ENCODE results near the gene NCKAP5.
"Not testable (repeated sequence)": the region's sequence is repeated elsewhere in the genome, so short reads cannot be mapped to it uniquely, and the experiment has no call there.

Gene NCKAP5

DNA sequence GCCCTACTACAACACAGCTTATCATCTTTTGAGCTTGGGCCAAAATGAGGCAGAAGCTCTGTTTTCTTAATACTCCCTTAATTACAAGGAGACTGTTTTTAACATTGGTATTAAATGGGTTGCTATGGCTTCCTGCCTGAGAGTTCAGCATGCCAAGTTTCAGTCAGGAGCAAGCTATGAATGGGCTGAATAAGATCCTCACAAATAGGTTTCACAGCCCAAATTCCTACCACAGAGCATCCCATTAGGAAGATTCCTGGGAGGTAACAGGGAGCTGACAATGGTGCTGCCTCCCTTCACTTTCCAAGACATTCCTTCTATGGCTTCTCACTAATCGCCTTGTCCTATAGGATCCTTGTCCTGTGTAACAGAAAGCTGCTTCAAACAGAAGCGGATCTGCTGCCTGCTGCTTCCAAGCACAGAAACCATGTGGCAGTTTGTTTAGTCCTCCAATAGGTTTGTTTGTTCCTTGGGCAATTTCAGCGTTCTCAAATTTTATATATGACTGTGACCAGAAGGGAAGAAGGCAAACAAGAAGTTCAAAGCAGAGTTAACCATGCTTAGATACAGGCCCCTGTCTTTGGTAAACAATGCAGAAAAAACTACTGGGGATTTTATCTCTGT lies 70.9 kb downstream of the NCKAP5 start:
- DNase-seq (ENCODE audit: low read depth), result no peak

DNA sequence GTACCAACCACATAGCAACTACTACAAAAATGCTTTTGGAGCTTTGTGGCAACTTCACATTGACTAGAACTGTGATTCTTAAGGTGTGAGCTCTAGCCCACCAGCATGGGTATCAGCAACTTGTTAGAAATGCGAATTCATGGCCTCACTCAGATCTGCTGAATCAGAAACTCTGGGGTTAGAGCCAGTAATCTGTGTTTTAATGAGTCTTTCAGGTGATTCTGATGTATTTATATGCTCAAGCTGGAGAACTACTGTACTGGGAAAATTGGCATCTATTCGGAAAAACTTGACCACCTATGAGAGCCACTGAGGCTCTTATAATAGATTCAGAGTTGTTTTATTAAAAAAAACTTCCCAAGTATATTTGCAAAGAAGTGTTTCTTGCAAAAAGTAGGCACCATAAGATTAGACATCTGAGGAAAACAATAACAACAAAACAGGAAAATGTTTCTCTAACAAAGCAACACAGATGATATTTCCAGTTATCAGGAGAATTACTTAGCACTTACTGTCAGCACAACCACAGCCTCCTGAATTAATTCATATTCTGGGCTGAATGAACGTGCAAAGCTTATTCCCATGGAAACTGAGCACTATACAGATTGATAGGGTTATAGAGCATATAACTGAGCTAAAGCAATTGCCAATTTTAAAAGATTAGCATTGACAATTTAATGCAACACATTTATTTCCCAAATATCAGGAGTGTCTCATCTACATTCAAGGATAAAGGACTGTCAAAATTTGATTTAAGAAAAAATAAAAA lies 71.6 kb downstream of the NCKAP5 start:
- DNase-seq (ENCODE audit: low read depth), result no peak

DNA sequence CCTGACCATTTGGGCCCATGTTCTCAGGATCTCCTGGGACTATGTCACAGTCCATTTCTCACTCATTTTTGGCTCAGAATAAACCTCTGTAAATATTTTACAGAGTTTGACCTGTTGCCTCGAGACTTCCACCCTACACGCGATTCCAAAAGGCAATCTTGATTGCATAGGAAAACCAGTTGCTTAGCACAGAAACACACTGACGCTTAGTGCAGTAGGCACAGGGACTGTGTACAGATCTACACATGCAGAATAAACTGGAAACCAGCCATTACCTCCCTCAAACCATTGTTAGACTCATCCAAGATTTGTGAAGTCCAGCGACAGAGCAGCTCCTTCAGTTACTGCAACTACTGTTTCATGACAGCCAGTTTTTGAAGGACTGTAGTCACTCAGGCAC lies 73.0 kb downstream of the NCKAP5 start:
- DNase-seq (ENCODE audit: low read depth), result no peak

DNA sequence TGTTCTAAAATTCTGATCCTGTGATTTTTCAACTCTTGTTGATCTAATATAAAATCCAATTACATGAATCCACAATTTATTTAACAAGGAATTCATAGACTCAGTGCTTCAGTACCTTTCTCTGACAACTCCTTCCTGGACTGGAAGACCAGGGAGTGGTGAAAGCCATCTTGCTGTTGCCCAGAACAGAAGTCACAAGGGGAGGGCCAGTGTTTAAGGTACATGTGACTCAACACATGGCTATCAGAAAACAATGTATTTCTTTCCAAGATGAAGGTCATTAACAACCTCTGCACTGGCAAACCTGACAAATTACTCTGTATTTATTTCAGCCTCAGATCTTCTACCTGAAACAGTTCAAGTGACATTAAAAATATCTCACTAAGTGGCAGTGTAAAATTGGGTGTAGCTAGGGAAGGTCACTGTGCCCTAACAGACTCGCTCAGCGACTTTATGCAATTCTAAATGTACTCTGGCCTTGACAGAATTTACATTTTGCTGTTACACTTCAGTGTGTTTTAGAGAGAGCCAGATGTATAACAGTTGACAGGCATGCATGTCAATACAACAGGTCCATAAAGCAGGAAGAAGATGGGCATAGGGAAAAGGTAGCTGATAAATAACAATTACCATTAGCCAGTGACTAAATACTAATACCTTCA lies 75.4 kb downstream of the NCKAP5 start:
- DNase-seq (ENCODE audit: low read depth), result no peak

DNA sequence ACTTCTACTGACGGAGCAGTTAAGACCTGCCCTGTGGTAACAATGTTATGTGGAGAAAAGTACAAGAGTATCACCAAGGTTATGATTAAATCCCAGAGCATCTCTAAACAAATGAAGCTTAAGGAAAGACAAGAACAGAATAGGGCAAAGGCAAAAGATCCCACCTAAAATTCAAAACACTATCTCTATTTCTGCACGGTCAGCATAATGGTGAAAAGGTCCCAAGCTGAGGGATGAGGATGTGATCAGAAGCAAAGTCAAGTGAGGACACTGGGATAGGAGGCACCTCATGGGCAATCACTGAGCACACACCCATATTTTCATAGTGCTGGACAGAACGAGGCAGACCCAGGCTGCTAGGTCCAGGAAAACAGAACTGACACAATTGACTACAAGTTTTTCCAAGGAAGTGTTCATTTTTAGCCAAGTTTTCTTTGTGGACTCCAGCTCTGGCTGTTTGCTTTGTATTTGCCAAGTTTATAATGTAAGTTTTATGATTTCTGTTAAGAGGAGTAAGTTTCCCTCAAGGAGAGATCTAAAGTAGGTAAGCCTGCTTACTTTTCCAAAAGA lies 77.8 kb downstream of the NCKAP5 start:
- DNase-seq (ENCODE audit: low read depth), result no peak

DNA sequence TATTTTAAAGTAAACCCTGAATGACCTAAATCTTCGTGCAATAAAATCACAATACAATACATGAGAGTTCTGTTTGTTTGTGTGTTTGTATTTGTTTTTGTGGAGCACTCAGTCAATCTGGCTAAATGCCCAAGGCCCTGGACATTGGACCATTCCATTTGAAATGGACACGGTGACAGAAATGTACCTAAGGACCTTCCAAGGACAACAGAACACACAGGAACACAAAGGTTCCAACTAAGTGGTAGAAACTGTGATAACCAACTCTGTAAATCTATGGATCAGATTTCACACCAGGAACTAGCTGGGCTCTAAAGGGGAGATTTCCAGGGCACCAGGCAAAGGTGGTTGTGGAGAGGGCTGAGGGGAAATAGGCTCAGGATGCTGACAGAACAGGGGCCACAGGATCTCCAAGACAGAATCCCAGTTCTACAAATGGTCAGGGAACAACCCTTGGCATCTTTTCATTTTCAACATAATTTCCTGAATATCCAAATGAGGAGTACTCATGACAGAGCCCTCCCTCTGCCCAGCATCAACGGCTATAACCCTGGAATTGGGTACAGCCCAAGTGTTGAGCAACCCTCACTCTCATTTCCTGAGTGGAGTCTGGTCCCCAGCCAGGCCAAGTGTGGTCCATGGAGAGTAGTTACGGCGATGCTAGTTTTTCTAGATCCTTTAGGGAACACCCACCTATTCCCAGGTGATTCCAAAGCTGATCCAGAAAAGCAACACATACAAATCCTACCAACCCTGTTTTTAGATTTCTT lies 78.4 kb downstream of the NCKAP5 start:
- DNase-seq (ENCODE audit: low read depth), result no peak

DNA sequence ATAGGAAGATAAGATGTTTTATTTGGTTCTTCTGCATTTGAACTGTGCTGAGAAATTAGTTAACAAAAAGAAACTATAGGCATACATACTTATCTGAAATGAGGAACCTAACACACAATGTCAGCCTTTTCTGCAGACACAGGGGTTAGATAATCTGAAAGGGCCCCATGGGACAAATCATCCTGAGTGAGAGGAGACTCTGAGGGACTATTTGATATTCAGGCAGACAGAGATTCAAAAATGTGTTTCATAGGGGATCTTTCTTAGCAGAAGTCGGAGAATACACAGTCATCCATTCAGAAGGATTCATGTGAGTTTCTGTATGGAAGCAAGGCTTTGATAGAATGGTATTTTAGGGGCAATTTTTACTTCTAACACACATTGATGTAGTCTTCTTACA lies 79.1 kb downstream of the NCKAP5 start:
- DNase-seq (ENCODE audit: low read depth), result no peak

DNA sequence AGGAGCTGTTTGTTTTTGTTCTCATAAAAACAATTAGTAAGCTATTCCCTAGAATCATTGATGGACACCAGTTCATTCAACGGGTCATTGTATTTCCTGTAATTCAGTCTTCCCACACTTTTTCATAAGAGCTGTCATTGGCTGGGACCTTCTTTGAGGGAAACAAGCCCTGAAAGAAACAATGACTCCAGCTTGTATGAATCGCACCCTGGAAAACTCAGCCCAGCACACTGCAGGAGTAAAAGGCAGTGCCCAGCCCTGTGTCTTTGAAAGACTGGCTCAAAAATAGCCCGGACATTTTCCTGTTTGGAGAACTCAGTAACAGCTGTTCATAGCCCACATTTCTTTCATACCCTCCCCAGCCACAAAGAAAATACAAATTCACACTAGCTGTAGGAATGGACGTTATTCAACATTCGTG lies 81.5 kb downstream of the NCKAP5 start:
- no peak for DNase-seq (ENCODE audit: low read depth)

DNA sequence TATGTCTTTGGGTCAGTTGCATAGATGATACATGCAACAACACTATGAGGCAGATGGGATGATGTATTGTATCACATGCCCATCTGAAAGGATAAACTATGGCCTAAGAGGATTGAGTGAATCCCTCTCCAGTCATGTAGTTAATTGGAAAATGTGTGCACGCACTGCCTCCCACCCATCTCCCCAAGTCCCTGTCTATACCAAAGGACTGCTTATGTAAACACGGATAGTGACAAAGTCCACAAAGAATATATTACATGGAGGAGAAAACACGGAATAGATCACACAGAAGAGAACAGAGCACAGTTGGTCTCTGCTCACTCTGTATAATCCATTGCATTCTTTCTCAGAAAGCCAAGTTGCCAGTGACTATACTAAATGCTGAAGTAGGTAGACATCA lies 82.4 kb downstream of the NCKAP5 start:
- DNase-seq (ENCODE audit: low read depth), result no peak

DNA sequence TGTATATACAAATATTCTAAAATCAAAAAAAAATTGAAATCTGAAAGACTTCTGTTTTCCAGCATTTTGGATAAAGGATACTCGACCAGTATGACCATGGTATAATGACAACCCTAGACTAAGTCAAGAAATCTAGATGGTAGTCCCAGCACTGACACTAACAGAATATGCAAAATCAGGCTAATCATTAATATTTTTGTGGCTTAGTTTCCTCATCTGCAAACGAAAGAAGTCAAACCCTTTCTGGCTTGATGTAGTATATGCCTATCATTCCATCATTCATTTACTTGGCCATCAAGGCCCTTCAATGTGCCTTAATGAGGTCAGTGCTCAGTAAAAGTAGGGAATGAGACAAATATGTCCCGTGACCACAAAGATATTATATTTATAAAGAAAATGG lies 83.5 kb downstream of the NCKAP5 start:
- DNase-seq (ENCODE audit: low read depth), result no peak

DNA sequence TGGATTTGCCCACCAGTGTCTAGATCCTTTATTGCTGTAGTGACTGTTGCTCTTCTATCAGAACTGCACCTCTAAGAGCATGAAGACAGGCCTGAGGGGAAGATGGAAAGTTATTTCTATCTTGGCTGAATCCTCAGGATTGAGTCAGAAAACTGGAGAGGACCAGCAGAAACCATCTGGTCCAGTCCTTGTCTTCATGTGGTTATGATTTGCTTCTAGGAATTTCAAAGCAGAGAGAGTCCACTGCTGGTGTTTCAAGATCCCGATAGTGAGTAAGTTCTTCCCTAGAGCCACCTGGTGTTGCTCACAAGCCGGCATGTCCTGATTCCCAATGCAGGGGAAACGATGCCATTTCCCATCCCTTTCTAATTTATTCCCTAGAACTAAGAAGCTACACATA lies 84.2 kb downstream of the NCKAP5 start:
- no peak for DNase-seq (ENCODE audit: low read depth)

DNA sequence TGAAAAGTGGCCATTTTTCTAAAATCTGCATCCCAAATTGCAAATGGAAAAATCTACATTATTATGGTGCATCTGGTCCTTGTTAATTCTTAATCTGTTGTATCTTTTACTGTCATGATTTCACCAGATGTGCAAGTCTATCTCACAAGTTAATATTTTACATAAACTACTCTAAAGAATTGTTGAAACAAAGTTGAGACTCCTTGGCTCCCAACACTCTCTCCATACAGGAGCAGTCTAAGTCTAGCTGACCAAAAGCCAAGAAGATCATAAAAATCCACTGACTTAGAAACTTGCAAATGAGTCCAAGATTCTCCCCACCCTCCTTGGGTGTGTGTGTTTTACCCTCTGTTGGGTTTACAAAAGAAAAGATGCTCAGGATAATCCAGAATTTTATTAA lies 85.1 kb downstream of the NCKAP5 start:
- no peak for DNase-seq (ENCODE audit: low read depth)

DNA sequence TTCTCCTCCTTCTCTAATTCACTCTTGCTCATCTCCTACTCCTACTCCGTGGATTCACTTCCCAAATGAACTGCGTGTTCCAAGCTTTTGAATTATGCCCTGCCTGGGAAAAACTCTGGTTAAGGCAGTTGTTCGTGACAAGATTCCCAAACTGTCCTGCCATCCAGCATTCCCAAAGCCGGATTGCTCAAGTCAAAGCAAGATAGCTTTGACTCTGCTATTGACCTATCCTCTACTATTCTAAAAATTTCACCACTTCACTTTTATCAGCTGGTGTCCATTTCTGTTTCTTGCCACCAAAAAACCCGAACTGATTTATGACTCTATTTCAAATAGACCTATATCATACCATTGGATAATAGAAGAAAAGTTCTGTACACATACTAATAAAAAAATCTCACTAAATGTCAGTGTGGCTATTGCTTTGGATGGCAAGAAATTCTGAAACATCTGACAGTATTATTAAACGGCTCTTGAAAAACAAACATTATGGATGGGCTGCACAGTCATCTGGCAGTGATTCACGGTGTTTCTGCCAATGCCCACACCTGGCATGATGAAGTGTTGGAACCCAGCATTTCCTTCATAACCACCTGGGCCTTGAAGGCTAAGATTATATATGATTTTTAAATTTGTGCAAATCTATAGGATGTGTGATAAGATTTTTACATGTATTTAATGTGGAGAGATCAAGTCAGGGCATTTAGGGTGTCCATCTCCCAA lies 87.4 kb downstream of the NCKAP5 start:
- DNase-seq (ENCODE audit: low read depth), result no peak

DNA sequence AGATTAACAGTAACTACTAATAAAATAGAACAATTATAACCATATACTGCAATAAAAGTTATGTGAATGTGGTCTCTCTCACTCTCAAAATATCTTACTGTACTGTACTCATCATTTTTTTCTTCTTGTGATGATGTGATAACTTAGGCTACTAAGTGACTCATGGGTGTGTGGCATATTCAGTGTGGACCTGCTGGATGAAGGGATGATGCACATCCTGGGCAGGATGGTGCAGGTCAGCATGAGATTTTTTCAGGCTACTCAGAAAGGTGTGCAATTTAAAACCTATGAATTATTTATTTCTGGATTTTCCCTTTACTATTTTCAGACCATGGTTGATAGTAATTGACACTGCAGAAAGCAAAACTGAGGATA lies 90.7 kb downstream of the NCKAP5 start:
- no peak for DNase-seq (ENCODE audit: low read depth)

DNA sequence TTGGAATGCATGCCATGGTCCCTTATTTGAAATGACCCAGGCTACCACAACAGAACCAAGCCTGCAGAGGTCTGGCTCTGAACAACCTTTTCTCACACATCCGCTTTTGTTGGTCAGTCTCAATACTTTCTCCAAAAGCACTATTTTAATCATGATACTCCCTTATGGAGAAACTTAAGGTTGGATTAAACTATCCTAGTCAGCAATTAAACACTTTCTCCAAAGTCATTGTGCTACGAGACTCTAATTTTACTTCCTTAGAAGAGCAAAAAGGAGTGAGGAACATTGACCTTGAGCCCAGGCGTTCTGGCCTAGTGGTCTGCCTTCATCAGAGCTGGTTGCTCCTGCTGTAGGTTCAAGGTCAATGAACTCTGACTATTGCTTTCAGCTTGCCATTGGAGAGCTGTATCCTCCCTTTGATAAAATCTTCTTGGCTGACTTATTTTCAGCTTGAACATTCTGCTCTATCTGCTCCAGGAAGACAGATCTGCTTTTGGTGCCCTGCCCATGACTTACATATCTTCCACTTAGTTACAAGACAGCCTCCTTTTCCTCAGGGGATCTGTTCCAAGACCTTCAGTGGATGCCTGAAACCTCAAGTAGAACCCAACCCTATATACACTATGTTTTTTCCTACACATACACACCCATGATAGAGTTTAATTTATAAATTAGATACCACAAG lies 91.2 kb downstream of the NCKAP5 start:
- no peak for DNase-seq (ENCODE audit: low read depth)

DNA sequence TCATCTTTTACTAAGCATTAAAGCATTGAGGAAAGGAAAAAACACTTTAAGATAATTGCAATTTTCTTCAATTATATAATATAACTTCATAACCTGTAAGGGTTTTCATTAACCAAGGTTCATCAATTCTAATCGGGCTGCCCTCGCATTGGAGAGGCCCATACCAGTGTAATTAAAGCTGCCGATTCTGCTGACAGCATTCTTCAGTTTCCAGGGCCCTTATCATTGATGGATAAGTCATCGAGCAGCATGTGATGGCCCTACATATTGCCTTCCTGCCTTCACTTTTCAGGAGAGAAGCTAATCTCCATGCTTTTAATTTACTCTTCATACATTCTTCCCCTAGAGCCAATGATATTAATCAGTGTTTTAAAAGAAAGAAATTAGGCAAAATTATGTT lies 92.0 kb downstream of the NCKAP5 start:
- no peak for DNase-seq (ENCODE audit: low read depth)

DNA sequence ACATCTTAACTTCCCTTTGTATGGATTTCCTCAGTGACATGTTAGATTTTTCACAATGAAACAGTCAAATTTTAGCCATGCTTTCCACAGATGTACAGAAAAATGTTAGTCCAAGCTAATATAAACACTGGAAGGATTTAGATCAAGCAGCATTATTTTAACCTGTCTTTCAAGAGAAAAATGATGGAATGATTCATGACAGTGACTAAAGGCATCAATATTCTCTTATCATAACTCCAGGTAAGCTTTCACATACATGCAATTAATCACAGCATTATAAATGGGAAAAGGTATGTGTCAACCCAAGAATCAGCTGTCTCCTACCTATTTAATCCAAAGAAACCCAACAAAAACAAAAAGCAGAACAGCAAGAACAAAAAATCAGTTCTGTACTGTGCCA lies 92.7 kb downstream of the NCKAP5 start:
- DNase-seq (ENCODE audit: low read depth), result no peak

DNA sequence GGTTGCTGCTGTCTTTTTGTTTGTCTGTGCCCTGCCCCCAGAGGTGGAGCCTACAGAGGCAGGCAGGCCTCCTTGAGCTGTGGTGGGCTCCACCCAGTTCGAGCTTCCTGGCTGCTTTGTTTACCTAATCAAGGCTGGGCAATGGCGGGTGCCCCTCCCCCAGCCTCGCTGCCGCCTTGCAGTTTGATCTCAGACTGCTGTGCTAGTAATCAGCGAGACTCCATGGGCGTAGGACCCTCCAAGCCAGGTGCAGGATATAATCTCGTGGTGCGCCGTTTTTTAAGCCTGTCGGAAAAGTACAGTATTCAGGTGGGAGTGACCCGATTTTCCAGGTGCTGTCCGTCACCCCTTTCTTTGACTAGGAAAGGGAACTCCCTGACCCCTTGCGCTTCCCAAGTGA lies 97.8 kb downstream of the NCKAP5 start:
- DNase-seq (ENCODE audit: low read depth), result not testable (repeated sequence)

DNA sequence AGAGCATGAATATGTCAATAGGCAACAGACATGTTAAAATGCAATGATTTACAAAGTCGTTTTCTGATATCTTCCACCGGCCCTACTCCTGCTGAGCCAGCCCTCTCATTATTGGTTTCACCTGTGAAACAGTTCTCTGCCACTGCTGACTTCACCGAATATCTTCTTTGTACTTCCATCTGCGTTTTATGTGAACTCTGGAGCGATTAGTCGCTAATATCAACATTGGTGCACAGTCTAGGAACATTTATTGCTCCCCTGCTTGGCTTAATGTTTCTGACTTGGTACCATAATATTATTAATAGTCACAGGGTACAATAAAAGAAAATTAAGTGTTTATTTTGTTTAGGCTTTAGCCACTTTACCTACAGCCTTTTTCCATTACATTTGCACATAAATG lies 105.5 kb downstream of the NCKAP5 start:
- no peak for DNase-seq (ENCODE audit: low read depth)

DNA sequence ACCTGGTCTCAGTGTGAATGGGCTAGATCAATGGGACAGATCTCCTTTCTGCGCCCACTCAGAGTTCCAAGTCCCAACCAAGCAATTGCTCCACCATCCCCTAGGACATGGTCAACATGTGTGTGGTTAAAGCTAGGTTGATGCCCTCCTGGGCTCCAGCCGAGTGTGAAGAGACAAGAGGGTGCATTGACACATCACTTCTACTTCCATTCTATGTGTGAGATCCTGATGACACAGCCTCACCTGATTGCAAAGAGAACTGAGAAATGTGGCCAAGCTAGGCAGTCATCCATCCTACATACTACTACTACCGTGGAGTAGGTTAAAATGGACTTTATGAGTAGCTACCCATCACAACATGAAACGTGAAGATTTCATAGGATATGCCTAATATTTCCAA lies 106.8 kb downstream of the NCKAP5 start:
- DNase-seq (ENCODE audit: low read depth), result no peak

DNA sequence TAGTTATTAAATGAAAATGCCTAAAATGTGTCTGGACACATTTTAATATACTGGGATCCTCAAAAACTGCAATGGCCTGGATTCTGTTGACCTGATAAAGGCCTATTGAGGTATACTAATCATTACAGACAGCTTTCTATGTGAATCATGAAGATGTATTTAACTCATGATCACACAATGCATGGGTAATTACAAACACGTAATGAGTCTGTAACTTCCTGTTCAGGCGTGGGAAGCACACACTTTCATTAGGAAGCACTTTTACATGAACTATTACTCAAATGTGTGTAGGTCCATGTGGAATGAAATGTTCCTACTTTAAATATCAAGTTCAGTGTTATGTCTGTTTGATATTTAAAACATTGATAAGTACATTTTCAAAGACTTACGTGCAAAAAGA lies 108.7 kb downstream of the NCKAP5 start:
- no peak for DNase-seq (ENCODE audit: low read depth)
